Tibial nerve (tissue), 4 donors: Measurements from ENCODE around the gene TMEM178B. TPM values are rescaled to one million over a fixed set of nuclear protein-coding genes. Genes with fewer than 3 reads are reported as not detected.

Source experiments
- DNase-seq, 2 donors: peaks; one replicate each; pipeline ENCODE4 v3.0.0-alpha.2; 2019; ENCODE audit warnings: low spot score in 2 of 2
- H3K27ac ChIP-seq, 4 donors: fragments of 200-600 bp; sonication (generic) in 3 of 4; one replicate each; pipeline ENCODE4 v1.5.1; 2017 to 2019; ENCODE audit warnings: mild to moderate bottlenecking in 1 of 4
- H3K27me3 ChIP-seq, 2 donors: fragments of 200-600 bp; sonication (generic) in 1 of 2; one replicate each; pipeline versions ENCODE4 v1.5.1 to v1.6.0; 2017 to 2019
- H3K36me3 ChIP-seq, 3 donors: fragments of 200-600 bp; sonication (generic); one replicate each; pipeline ENCODE4 v1.5.1; 2018 to 2019
- H3K4me1 ChIP-seq, 4 donors: fragments of 200-600 bp; sonication (generic) in 3 of 4; one replicate each; pipeline ENCODE4 v1.5.1; 2017 to 2019
- H3K4me3 ChIP-seq, 4 donors: fragments of 200-600 bp; sonication (generic) in 3 of 4; one replicate each; pipeline ENCODE4 v1.5.1; 2017 to 2019; ENCODE audit warnings: mild to moderate bottlenecking in 1 of 4, moderate library complexity in 1 of 4
- H3K9me3 ChIP-seq, 4 donors: fragments of 200-600 bp; sonication (generic) in 3 of 4; one replicate each; pipeline ENCODE4 v1.5.1; 2017 to 2019
- EP300 ChIP-seq, 2 donors: sonication (generic); formaldehyde crosslinking; IDR thresholded peaks; one replicate each; pipeline ENCODE4 v1.6.1; 2017; ENCODE audit warnings: antibody characterized with exemption in 2 of 2, mild to moderate bottlenecking in 1 of 2
- POLR2A ChIP-seq, 2 donors: fragments of 450-650 bp; IDR thresholded peaks; one replicate each; pipeline ENCODE4 v1.6.1; 2017; ENCODE audit warnings: antibody characterized with exemption in 2 of 2, mild to moderate bottlenecking in 2 of 2, moderate library complexity in 2 of 2
- WGBS, 2 donors: methylation state at CpG; one replicate each; pipeline ENCODE4 v1.1.5; 2018; 5-methylcytosine and 5-hydroxymethylcytosine counted together
- total RNA-seq, 4 donors: library from RNA; depleted of rRNA; stranded (reverse); fragments of >200 nt; gene quantifications; one replicate each; pipeline ENCODE4 v1.1.0, GENCODE V29; 2016
- TF ChIP-seq, protein P1 (sequence below), 5 experiments: fragments of 200-600 bp in 3 of 5; fragments of 450-650 bp in 2 of 5; sonication (generic) in 3 of 5; IDR thresholded peaks; one replicate each; pipeline ENCODE4 v1.5.1; 2016 to 2019; ENCODE audit warnings: antibody characterized with exemption in 5 of 5, mild to moderate bottlenecking in 3 of 5, moderate library complexity in 2 of 5

Gene TMEM178B
- total RNA-seq, 4 donors from 2014 or later, result 0.30 to 0.78 (median 0.53) TPM

DNA sequence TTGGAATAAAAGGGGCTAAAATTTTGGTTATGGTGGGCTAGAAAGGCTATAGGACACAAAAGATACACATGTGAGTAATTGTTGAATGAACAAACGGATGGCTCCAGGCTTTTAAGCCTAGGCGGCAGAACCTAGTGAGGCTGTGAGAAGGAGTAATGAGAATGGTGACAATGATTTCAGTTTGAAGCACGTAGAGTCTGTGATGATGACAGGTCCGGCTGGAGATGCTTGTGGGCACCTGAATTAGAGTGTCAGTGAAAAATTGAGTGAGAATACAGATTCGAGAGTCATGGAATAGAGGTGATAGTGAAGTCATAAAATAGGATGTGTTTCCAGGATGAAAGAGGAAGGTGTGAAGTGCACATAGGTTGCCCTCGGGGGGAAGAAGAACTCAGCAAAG, 170.6 kb downstream of the TMEM178B start:
- Histone ChIP-seq H3K27ac (no peak overlapping the region), H3K9me3 (no peaks in the 10 kb centered on the region), H3K27me3 (no peaks in the 10 kb centered on the region), H3K4me1 (no peaks in the 10 kb centered on the region), H3K4me3 (no peak overlapping the region), H3K36me3 (no peaks in the 10 kb centered on the region)
- 80 to 82% methylated on average over 6 of the region's 6 CpGs for WGBS, 2 donors
- DNase-seq, result no peak
- TF ChIP-seq POLR2A (IDR thresholded peaks at IDR 0.05), result no peak

DNA sequence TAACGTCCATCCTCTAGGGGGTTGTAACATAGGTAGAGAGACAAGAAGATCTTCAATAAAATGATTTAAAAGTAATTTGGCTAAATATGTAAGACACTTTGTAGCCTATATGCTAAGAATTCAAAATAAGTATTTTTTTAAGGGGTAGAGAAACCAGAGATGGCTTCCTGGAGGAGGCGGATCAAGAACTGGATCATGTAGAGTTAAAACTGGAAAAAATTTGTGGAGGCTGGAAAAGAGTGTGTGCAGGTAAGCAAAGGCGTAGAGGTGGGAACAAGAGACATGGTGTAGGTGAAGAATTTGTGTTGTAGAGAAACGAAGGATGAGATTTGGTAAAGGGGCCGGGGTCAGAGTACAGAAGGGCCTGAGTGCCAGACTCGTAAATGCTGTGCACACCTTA, 172.6 kb downstream of the TMEM178B start:
- H3K27ac ChIP-seq, result no peak overlapping the region
- WGBS, 2 donors, result 81 to 87% methylated on average over 6 of the region's 6 CpGs
- no peaks in the 10 kb centered on the region for H3K4me1 ChIP-seq
- TF ChIP-seq POLR2A (IDR thresholded peaks at IDR 0.05), result no peak
- TF ChIP-seq, protein P1, sequence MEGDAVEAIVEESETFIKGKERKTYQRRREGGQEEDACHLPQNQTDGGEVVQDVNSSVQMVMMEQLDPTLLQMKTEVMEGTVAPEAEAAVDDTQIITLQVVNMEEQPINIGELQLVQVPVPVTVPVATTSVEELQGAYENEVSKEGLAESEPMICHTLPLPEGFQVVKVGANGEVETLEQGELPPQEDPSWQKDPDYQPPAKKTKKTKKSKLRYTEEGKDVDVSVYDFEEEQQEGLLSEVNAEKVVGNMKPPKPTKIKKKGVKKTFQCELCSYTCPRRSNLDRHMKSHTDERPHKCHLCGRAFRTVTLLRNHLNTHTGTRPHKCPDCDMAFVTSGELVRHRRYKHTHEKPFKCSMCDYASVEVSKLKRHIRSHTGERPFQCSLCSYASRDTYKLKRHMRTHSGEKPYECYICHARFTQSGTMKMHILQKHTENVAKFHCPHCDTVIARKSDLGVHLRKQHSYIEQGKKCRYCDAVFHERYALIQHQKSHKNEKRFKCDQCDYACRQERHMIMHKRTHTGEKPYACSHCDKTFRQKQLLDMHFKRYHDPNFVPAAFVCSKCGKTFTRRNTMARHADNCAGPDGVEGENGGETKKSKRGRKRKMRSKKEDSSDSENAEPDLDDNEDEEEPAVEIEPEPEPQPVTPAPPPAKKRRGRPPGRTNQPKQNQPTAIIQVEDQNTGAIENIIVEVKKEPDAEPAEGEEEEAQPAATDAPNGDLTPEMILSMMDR (IDR thresholded peaks at IDR 0.05), result no peak
- TF ChIP-seq EP300 (IDR thresholded peaks at IDR 0.05), result no peak
- H3K27me3 ChIP-seq, result no peaks in the 10 kb centered on the region
- no peaks in the 10 kb centered on the region for H3K9me3 ChIP-seq
- H3K36me3 ChIP-seq, result no peaks in the 10 kb centered on the region
- H3K4me3 ChIP-seq, result no peak overlapping the region
- DNase-seq, result no peak

DNA sequence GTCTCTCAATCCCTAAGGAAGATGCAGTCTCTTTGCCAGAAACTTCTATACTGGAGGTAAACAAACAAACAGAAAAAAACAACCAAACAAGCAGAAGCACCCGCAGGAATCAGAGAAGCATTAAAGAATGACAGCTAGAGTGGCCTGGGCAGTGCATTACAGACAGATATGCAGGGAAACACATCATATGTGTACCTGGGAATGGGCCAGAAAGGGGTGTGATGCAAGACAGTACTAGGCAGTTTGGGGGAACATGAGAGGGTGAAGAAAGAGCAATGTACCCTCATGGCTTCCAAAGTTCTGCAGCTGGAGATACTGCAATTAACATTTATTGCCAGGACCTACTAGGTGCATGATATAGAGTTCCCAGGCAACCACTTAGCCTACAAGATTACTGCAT, 177.3 kb downstream of the TMEM178B start:
- 70 to 73% methylated on average over 1 of the region's 1 CpG for WGBS, 2 donors
- H3K27ac ChIP-seq, result no peak overlapping the region
- peaks cover 0 to 1% (median 0%) of the 10 kb centered on the region in 4 donors for H3K9me3 ChIP-seq
- no peaks in the 10 kb centered on the region for H3K36me3 ChIP-seq
- H3K27me3 ChIP-seq, result no peaks in the 10 kb centered on the region
- H3K4me1 ChIP-seq, result no peaks in the 10 kb centered on the region
- no peak for TF ChIP-seq EP300 (IDR thresholded peaks at IDR 0.05)
- TF ChIP-seq, protein P1 (IDR thresholded peaks at IDR 0.05), result no peak
- no peak for TF ChIP-seq POLR2A (IDR thresholded peaks at IDR 0.05)
- DNase-seq, result no peak
- no peak overlapping the region for H3K4me3 ChIP-seq

DNA sequence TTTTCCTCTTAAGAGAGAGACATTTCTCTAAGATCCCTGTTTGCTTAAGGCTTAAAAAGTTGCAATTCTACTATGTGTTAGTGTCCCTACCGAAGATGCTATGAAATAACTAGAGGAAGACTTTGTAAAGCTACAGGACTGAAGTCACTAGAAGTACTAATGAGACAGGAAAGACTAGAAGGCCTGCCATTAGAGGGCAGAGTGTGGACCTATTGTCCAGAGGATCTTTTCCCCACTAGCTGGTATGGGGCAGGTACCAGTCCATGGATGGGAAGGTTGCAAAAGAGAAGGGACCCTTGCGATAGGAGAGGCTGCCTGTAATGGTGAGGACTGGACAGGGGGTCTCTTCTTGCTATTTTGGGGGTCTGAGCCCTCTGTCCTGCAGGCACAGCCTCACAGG, 178.1 kb downstream of the TMEM178B start:
- TF ChIP-seq EP300 (IDR thresholded peaks at IDR 0.05) (no peak), POLR2A (IDR thresholded peaks at IDR 0.05) (no peak)
- TF ChIP-seq, protein P1 (IDR thresholded peaks at IDR 0.05), result no peak
- WGBS, 2 donors, result 63 to 67% methylated on average over 2 of the region's 2 CpGs
- H3K27ac ChIP-seq, result no peak overlapping the region
- H3K27me3 ChIP-seq, result no peaks in the 10 kb centered on the region
- peaks cover 0 to 7% (median 0%) of the 10 kb centered on the region in 4 donors for H3K9me3 ChIP-seq
- H3K4me3 ChIP-seq, result no peak overlapping the region
- no peaks in the 10 kb centered on the region for H3K4me1 ChIP-seq
- no peaks in the 10 kb centered on the region for H3K36me3 ChIP-seq
- no peak for DNase-seq

DNA sequence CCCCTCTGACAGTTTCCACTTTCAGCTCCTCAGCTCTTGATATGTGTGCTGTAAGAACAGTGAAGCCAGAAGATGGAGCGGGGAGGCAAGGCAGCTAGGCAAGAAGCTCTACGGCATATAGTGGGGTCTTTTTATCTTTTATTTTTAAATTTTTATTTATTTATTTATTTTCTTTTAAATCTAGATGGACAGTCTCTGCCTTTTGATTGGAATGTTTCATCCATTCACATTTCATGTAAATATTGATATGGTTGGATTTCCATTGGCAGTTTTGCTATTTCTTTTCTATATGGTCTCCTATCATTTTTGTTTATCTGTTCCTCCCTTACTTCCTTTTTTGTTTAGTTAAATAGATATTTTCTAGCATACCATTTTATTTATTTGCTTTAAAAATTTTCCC, 183.7 kb downstream of the TMEM178B start:
- Histone ChIP-seq H3K27me3 (no peaks in the 10 kb centered on the region), H3K36me3 (no peaks in the 10 kb centered on the region), H3K27ac (no peak overlapping the region), H3K4me1 (no peaks in the 10 kb centered on the region), H3K4me3 (no peak overlapping the region), H3K9me3 (peaks cover 0 to 31% (median 0%) of the 10 kb centered on the region in 4 donors)
- TF ChIP-seq, protein P1 (IDR thresholded peaks at IDR 0.05), result no peak
- TF ChIP-seq POLR2A (IDR thresholded peaks at IDR 0.05) (no peak), EP300 (IDR thresholded peaks at IDR 0.05) (no peak)
- DNase-seq, result no peak
- WGBS, 2 donors, result 68 to 72% methylated on average over 2 of the region's 2 CpGs

DNA sequence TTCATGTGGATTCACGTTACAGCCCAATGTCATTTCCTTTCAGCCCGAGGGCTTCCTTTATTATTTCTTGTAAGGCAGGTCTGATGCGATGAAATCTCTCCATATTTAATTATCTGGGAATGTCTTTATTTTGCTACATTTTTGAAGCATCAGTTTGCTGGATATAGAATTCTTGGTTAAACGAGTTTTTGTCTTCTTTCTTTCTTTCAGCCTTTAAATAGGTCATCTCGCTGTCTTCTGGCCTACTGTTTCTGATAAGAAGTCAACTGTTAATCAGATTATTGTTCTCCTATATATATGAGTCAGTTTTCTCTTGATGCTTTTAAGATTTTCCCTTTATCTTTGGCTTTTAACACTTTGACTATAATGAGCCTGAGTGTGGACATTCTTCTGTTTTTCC, 184.7 kb downstream of the TMEM178B start:
- Histone ChIP-seq H3K27me3 (no peaks in the 10 kb centered on the region), H3K4me1 (no peaks in the 10 kb centered on the region), H3K27ac (no peak overlapping the region), H3K9me3 (peaks cover 0 to 31% (median 0%) of the 10 kb centered on the region in 4 donors), H3K36me3 (no peaks in the 10 kb centered on the region), H3K4me3 (no peak overlapping the region)
- WGBS, 2 donors, result 66 to 69% methylated on average over 5 of the region's 5 CpGs
- TF ChIP-seq EP300 (IDR thresholded peaks at IDR 0.05), result no peak
- TF ChIP-seq, protein P1 (IDR thresholded peaks at IDR 0.05), result no peak
- no peak for TF ChIP-seq POLR2A (IDR thresholded peaks at IDR 0.05)
- DNase-seq, result no peak
